Left hindlimb (tissue), 1 donor: ENCODE data around the gene KIAA0232.

Experiments used
- DNase-seq: peaks from one replicate; pipeline ENCODE4 v3.0.0-alpha.2; 2018

The KIAA0232 gene

GRCh38 chr4:6782147-6782845 lies at the start of gene KIAA0232:
KIAA0232 (plus strand) TSS chr4:6782727; CDS start chr4:6824454, 41,727 bp downstream.
- DNase-seq: peak; percentile 93

- no peak for DNase-seq
These were observed 49.0 kb upstream of the KIAA0232 start for GRCh38 chr4:6733358-6734164.

- no peak for DNase-seq
These were observed 48.3 kb upstream of the KIAA0232 start for GRCh38 chr4:6734165-6734786.

- DNase-seq: no peak
These were observed 42.6 kb upstream of the KIAA0232 start for GRCh38 chr4:6739920-6740319.

- no peak for DNase-seq
These were observed 42.2 kb upstream of the KIAA0232 start for GRCh38 chr4:6740347-6740746.

- no peak for DNase-seq
These were observed 40.0 kb upstream of the KIAA0232 start for GRCh38 chr4:6742507-6742906.

GRCh38 chr4:6742989-6743388 lies 39.5 kb upstream of the KIAA0232 start:
- DNase-seq: no peak

- peak; percentile 73 for DNase-seq
These were observed 35.7 kb upstream of the KIAA0232 start for GRCh38 chr4:6746721-6747293.

- no peak for DNase-seq
These were observed 35.1 kb upstream of the KIAA0232 start for GRCh38 chr4:6747294-6748051.

GRCh38 chr4:6748286-6748685 lies 34.2 kb upstream of the KIAA0232 start:
- no peak for DNase-seq

GRCh38 chr4:6749340-6750171 lies 33.0 kb upstream of the KIAA0232 start:
- peak; percentile 77 for DNase-seq

- no peak for DNase-seq
These were observed 32.0 kb upstream of the KIAA0232 start for GRCh38 chr4:6750286-6751221.

GRCh38 chr4:6751611-6752485 lies 30.7 kb upstream of the KIAA0232 start:
- DNase-seq: no peak

GRCh38 chr4:6752486-6752829 lies 30.1 kb upstream of the KIAA0232 start:
- no peak for DNase-seq

GRCh38 chr4:6753103-6753560 lies 29.4 kb upstream of the KIAA0232 start:
- no peak for DNase-seq

- no peak for DNase-seq
These were observed 28.6 kb upstream of the KIAA0232 start for GRCh38 chr4:6753891-6754290.

- DNase-seq: no peak
These were observed 27.9 kb upstream of the KIAA0232 start for GRCh38 chr4:6754481-6755087.

GRCh38 chr4:6755088-6755753 lies 27.3 kb upstream of the KIAA0232 start:
- no peak for DNase-seq
